ENCODE results near the gene PARVA.

DNA sequence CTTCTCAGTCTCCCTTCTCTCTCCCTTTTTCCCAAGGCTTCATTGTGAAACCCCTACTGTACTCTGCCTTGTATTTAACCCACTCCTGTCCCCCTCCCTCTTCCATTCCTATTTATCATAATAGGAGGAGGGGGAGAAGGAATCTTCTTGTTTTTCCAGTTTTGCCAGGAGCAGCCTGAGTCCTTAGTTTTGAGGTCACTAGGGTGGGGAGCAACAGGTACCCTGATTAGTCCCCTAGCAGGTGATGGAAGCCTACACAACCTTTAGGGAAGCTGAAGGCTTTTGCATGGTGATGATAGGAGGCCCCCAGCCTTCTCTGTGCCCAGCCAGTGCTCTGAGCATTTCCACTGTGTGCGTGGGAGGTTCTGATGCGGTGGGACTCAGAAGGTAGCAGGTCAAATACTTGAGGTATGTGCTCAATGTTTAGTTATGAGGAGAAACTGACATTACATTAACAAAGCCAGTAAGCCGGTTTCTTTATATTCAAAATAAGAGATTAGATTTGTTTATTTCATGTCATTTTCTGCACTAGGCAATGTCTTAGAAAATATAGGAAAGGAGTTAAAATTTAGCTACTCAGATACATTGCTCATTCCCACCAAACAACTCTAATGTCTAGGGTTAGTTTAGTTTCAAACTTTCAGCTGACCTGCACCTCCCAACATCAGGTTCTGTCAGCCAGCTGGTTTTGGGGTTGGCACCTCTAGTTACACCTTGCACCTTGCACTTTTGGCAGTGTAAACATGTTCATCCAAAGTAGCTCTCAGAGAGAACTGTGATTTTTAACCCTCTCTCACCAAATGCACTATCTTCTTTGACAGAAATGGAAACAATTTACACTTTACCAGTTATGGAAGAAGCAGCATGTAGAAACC is 26.0 kb downstream of the PARVA start:
- TF ChIP-seq POLR2A (IDR thresholded peaks at IDR 0.05) = no peak
- no peak for TF ChIP-seq CTCF (IDR thresholded peaks at IDR 0.05)

Measured in gastroesophageal sphincter (tissue), 3 donors.